Keratinocyte (primary cell): ENCODE results near the gene HOXC9. TPM values are rescaled to one million over a fixed set of nuclear protein-coding genes. Genes with fewer than 3 reads are reported as not detected.

ENCODE experiments used
- DNase-seq: peaks from one replicate; pipeline ENCODE4 v3.0.0-alpha.2; 2011; ENCODE audit warnings: low read depth, missing footprints, low spot score
- FAIRE-seq: peaks from 2 replicates; lab custom pipeline; 2011; peaks lifted over from hg19 to GRCh38; lab: Jason Lieb, UNC
- H2AFZ ChIP-seq: 2 replicates; pipeline ENCODE4 v1.6.0; 2012; ENCODE audit warnings: low read length, control low read depth, inconsistent platforms; ENCODE audit not compliant: control insufficient read depth
- H3K27ac ChIP-seq: 2 replicates; pipeline ENCODE4 v1.5.1; 2011; ENCODE audit warnings: low read length; ENCODE audit not compliant: control insufficient read depth, insufficient read depth
- H3K27me3 ChIP-seq: 3 replicates; pipeline ENCODE4 v1.6.0; 2011; ENCODE audit warnings: low read length; ENCODE audit not compliant: control insufficient read depth, insufficient read depth; ENCODE audit errors: extremely low read depth
- H3K36me3 ChIP-seq, 2 experiments: 2 replicates in 1 of 2; 3 replicates in 1 of 2; pipeline ENCODE4 v1.5.1; 2011; ENCODE audit warnings: low read length in 2 of 2, mild to moderate bottlenecking in 1 of 2; ENCODE audit not compliant: control insufficient read depth in 2 of 2, insufficient read depth in 2 of 2; ENCODE audit errors: extremely low read depth in 1 of 2
- H3K4me1 ChIP-seq: 3 replicates; pipeline ENCODE4 v1.5.1; 2011; ENCODE audit warnings: low read length; ENCODE audit not compliant: control insufficient read depth, insufficient read depth; ENCODE audit errors: extremely low read depth
- H3K4me2 ChIP-seq: 3 replicates; pipeline ENCODE4 v1.6.0; 2011; ENCODE audit warnings: low read depth, low read length; ENCODE audit not compliant: control insufficient read depth, insufficient read depth; ENCODE audit errors: extremely low read depth
- H3K4me3 ChIP-seq, 3 experiments: fragments of 200-600 bp in 1 of 3; sonication (generic) in 1 of 3; 2 replicates in 2 of 3; 3 replicates in 1 of 3; pipeline ENCODE4 v1.5.1; 2011 to 2016; ENCODE audit warnings: low read length in 3 of 3, mild to moderate bottlenecking in 3 of 3, control low read depth in 2 of 3, inconsistent platforms in 1 of 3, low read depth in 1 of 3, mixed read lengths in 1 of 3, mixed run types in 1 of 3, moderate library complexity in 1 of 3; ENCODE audit not compliant: control insufficient read depth in 2 of 3, insufficient read depth in 2 of 3; ENCODE audit errors: extremely low read depth in 1 of 3
- H3K79me2 ChIP-seq: 2 replicates; pipeline ENCODE4 v1.6.0; 2012; ENCODE audit warnings: low read length; ENCODE audit not compliant: control insufficient read depth, insufficient read depth
- H3K9ac ChIP-seq: 3 replicates; pipeline ENCODE4 v1.6.0; 2011; ENCODE audit warnings: low read length; ENCODE audit not compliant: control insufficient read depth, insufficient read depth; ENCODE audit errors: extremely low read depth
- H3K9me1 ChIP-seq: 3 replicates; pipeline ENCODE4 v1.6.0; 2011; ENCODE audit warnings: low read length; ENCODE audit not compliant: control insufficient read depth, insufficient read depth; ENCODE audit errors: extremely low read depth
- H3K9me3 ChIP-seq: 2 replicates; pipeline ENCODE4 v1.5.1; 2012; ENCODE audit warnings: low read depth, low read length; ENCODE audit not compliant: control insufficient read depth
- H4K20me1 ChIP-seq: 3 replicates; pipeline ENCODE4 v1.6.0; 2011; ENCODE audit warnings: low read length; ENCODE audit not compliant: control insufficient read depth, insufficient read depth; ENCODE audit errors: extremely low read depth
- CTCF ChIP-seq, 3 experiments: IDR thresholded peaks in 1 of 3; conservative IDR thresholded peaks in 1 of 3; optimal IDR thresholded peaks in 1 of 3; 2 replicates in 2 of 3; 3 replicates in 1 of 3; pipeline versions ENCODE3 to v1.5.1; 2011; ENCODE audit warnings: low read length in 3 of 3, mild to moderate bottlenecking in 3 of 3, moderate library complexity in 2 of 3, control low read depth in 1 of 3, inconsistent platforms in 1 of 3; ENCODE audit not compliant: insufficient read depth in 2 of 3; ENCODE audit errors: extremely low read depth in 1 of 3
- EZH2 ChIP-seq: IDR thresholded peaks from one replicate; pipeline ENCODE4 v1.6.1; 2012; ENCODE audit warnings: inconsistent platforms, mild to moderate bottlenecking, low read length, moderate library complexity
- dilution Hi-C: fragments of 300-500 bp; cut with MboI; formaldehyde crosslinking; loops from one replicate; pipeline ENCODE4 v1.7.0; 2020; ENCODE audit warnings: low sequenced_read_pairs; ENCODE audit not compliant: extremely low pct_ligation_motif_present
- polyA plus RNA-seq, 5 experiments: library from polyadenylated mRNA; depleted of rRNA in 3 of 5; stranded (reverse) in 3 of 5; stranded (forward) in 1 of 5; unstranded in 1 of 5; fragments of >200 nt; gene quantifications; 1 replicate in 1 of 5; 2 replicates in 3 of 5; 3 replicates in 1 of 5; pipeline versions ENCODE4 v1.2.1 to v1.2.3, GENCODE V29; 2011 to 2012; ENCODE audit warnings: missing spikeins in 2 of 5, low read depth in 1 of 5, low replicate concordance in 1 of 5

Gene HOXC9
- polyA plus RNA-seq, 1 donor (not counting 4 experiments of a cell fraction or from before 2014, with no cell fraction given): 1.8 TPM

- DNase-seq (no peak), FAIRE-seq (no peak)
- TF ChIP-seq EZH2 (no peak), CTCF (optimal IDR thresholded peaks at IDR 0.05 in 1 of 3, IDR thresholded peaks at IDR 0.05 in 1 of 3, conservative IDR thresholded peaks at IDR 0.05 in 1 of 3; ENCODE audit: extremely low read depth in 1 of 3, insufficient read depth in 2 of 3, low read length in 3 of 3) (no peak)
- Histone ChIP-seq H2AFZ (no peak overlapping the region), H3K27me3 (peaks cover 3% of the 10 kb centered on the region), H4K20me1 (no peaks in the 10 kb centered on the region), H3K9me1 (no peaks in the 10 kb centered on the region), H3K4me3 (no peak overlapping the region), H3K79me2 (peaks cover 2% of the 10 kb centered on the region), H3K4me1 (peaks cover 40% of the 10 kb centered on the region), H3K9me3 (no peaks in the 10 kb centered on the region), H3K36me3 (peaks cover 0 to 1% of the 10 kb centered on the region in 2 experiments), H3K9ac (no peak overlapping the region), H3K27ac (no peak overlapping the region), H3K4me2 (no peak overlapping the region)
- dilution Hi-C loops: no loop called here
Observed at GRCh38 chr12:54034785-54035310, 34.9 kb downstream of the HOXC9 start.

DNA sequence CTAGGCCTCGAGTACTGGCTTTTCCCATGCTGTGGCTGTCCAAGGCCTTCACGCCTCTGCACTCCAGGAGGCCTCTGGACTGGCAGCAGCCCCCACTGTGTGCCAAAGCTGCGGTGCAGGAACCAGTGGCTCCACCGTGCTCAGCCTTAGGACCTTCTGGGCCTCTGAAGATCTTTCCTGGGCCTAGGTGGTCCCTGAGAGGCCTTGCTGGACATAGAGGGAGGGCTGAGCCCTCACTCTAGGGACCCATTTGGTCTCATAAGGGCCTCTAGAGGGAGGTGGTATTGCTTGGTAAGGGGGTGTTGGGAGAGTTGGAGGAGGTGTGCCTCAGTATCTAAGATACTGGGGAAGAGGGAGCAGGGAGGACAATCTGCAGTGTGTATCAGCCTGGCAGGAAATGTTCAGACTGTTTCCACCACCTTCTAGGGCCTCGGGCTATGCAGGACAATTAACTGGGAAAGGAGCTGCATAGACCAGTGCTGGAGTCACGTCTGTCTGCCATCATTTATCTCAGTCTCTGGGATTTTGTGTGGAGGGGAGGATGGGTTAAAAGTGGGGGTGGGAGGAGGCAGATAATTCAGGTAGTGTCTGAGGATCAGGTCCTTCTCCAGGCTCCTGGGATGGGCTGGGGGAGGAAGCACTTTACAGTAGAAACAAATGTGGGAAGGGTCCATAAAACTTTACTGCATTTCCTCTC is 35.8 kb downstream of the HOXC9 start:
- Histone ChIP-seq H3K9me3 (no peaks in the 10 kb centered on the region), H3K9ac (no peak overlapping the region), H3K27ac (no peak overlapping the region), H3K9me1 (no peaks in the 10 kb centered on the region), H3K4me1 (peaks cover 39% of the 10 kb centered on the region), H4K20me1 (no peaks in the 10 kb centered on the region), H2AFZ (no peak overlapping the region), H3K4me3 (no peak overlapping the region), H3K79me2 (no peaks in the 10 kb centered on the region), H3K36me3 (no peaks in the 10 kb centered on the region), H3K4me2 (no peak overlapping the region), H3K27me3 (peaks cover 3% of the 10 kb centered on the region)
- DNase-seq: no peak
- FAIRE-seq: no peak
- dilution Hi-C loops: no loop called here
- TF ChIP-seq EZH2: no peak
- TF ChIP-seq CTCF (optimal IDR thresholded peaks at IDR 0.05 in 1 of 3, IDR thresholded peaks at IDR 0.05 in 1 of 3, conservative IDR thresholded peaks at IDR 0.05 in 1 of 3; ENCODE audit: extremely low read depth in 1 of 3, insufficient read depth in 2 of 3, low read length in 3 of 3): no peak
